Gastrocnemius medialis (tissue), 4 donors: Measurements from ENCODE around the gene OXNAD1. TPM values are rescaled to one million over a fixed set of nuclear protein-coding genes. Genes with fewer than 3 reads are reported as not detected.

Experiments used
- ATAC-seq, 2 donors: fragments of 150-250 bp; one replicate each; pipeline ENCODE4 v1.9.1; 2016
- DNase-seq, 2 donors: peaks; one replicate each; pipeline ENCODE4 v3.0.0-alpha.2; 2019
- H3K27ac ChIP-seq, 4 donors: fragments of 200-600 bp; sonication (generic); 1 replicate in 1 of 4; 2 replicates in 3 of 4; pipeline ENCODE4 v1.5.1; 2016 to 2018; ENCODE audit warnings: mild to moderate bottlenecking in 2 of 4, moderate library complexity in 1 of 4
- H3K27me3 ChIP-seq, 3 donors: fragments of 200-600 bp; sonication (generic) in 2 of 3; 1 replicate in 1 of 3; 2 replicates in 2 of 3; pipeline versions ENCODE4 v1.5.1 to v1.6.0; 2016 to 2019; ENCODE audit warnings: mild to moderate bottlenecking in 1 of 3, moderate library complexity in 1 of 3
- H3K36me3 ChIP-seq, 2 donors: fragments of 200-600 bp; sonication (generic) in 1 of 2; one replicate each; pipeline ENCODE4 v1.5.1; 2017 to 2018
- H3K4me1 ChIP-seq, 2 donors: fragments of 200-600 bp; sonication (generic) in 1 of 2; one replicate each; pipeline ENCODE4 v1.5.1; 2016 to 2017; ENCODE audit warnings: mild to moderate bottlenecking in 2 of 2
- H3K4me3 ChIP-seq, 4 donors: fragments of 200-600 bp; sonication (generic) in 3 of 4; 1 replicate in 1 of 4; 2 replicates in 3 of 4; pipeline ENCODE4 v1.5.1; 2016 to 2019; ENCODE audit warnings: mild to moderate bottlenecking in 2 of 4
- H3K9me3 ChIP-seq, 3 donors: fragments of 200-600 bp; sonication (generic) in 2 of 3; 1 replicate in 1 of 3; 2 replicates in 2 of 3; pipeline ENCODE4 v1.5.1; 2016 to 2019
- CTCF ChIP-seq, 5 experiments: fragments of 450-650 bp in 3 of 5; fragments of 200-600 bp in 2 of 5; sonication (generic) in 2 of 5; IDR thresholded peaks in 4 of 5; conservative IDR thresholded peaks in 1 of 5; 1 replicate in 4 of 5; 2 replicates in 1 of 5; pipeline ENCODE4 v1.5.1; 2016 to 2019; ENCODE audit warnings: antibody characterized with exemption in 5 of 5, mild to moderate bottlenecking in 3 of 5, moderate library complexity in 3 of 5
- POLR2A ChIP-seq, 2 donors: fragments of 450-650 bp; IDR thresholded peaks; one replicate each; pipeline ENCODE4 v1.6.1; 2017; ENCODE audit warnings: antibody characterized with exemption in 2 of 2, mild to moderate bottlenecking in 2 of 2, moderate library complexity in 2 of 2
- in situ Hi-C, 4 donors: fragments of 200-750 bp; cut with MboI; loops; one replicate each; pipeline versions ENCODE4 v1.15.0 to v1.8.0; 2017; ENCODE audit warnings: low sequenced_read_pairs in 4 of 4
- intact Hi-C: fragments of 100-400 bp; cut with DNase I; formaldehyde crosslinking; loops from one replicate; pipeline ENCODE4 v1.15.1; 2023; ENCODE audit warnings: low total_unique reads
- total RNA-seq, 4 donors: library from RNA; depleted of rRNA; stranded (reverse); fragments of >200 nt; gene quantifications; one replicate each; pipeline versions ENCODE4 v1.1.0 to v1.2.3, GENCODE V29; 2016

The OXNAD1 gene
- total RNA-seq, 4 donors from 2014 or later: 12.3 to 28.6 (median 17.1) TPM

DNA sequence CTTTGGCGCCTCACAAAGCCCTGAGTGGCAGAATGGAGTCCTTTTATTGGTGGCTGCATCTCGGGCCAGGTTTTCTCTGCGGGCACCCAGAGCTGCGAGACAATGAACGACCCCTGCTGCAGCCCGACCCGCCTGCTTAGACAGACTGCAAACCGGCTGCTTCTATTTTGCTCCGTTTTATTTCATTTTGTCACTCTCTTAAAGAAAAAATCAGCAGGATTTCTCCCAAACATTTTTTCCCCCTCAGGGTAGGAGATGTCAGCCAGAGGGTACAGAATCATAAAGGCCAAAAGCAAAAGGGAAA, 64.8 kb downstream of the OXNAD1 start:
- intact Hi-C loops: no loop called here
- Histone ChIP-seq H3K4me3 (no peak overlapping the region), H3K36me3 (peaks cover 0 to 12% of the 10 kb centered on the region in 2 donors), H3K9me3 (no peaks in the 10 kb centered on the region), H3K4me1 (peaks cover 0 to 8% of the 10 kb centered on the region in 2 donors), H3K27ac (no peak overlapping the region), H3K27me3 (no peaks in the 10 kb centered on the region)
- ATAC-seq: no peak
- DNase-seq: no peak
- in situ Hi-C loops: no loop called here
- TF ChIP-seq CTCF (IDR thresholded peaks at IDR 0.05 in 4 of 5, conservative IDR thresholded peaks at IDR 0.05 in 1 of 5): no peak
- no peak for TF ChIP-seq POLR2A (IDR thresholded peaks at IDR 0.05)

- TF ChIP-seq POLR2A (IDR thresholded peaks at IDR 0.05) (no peak), CTCF (IDR thresholded peaks at IDR 0.05 in 4 of 5, conservative IDR thresholded peaks at IDR 0.05 in 1 of 5) (no peak)
- no peak for DNase-seq
- ATAC-seq: no peak
- Histone ChIP-seq H3K4me1 (peaks cover 0 to 8% of the 10 kb centered on the region in 2 donors), H3K27ac (no peak overlapping the region), H3K27me3 (no peaks in the 10 kb centered on the region), H3K9me3 (no peaks in the 10 kb centered on the region), H3K4me3 (no peak overlapping the region), H3K36me3 (peaks cover 0 to 12% of the 10 kb centered on the region in 2 donors)
- in situ Hi-C loops (no loop called here), intact Hi-C loops (no loop called here)
Measured at GRCh38 chr3:16330351-16330750, 65.3 kb downstream of the OXNAD1 start.

- peaks cover 0 to 10% of the 10 kb centered on the region in 2 donors for H3K36me3 ChIP-seq
- peaks cover 0 to 8% of the 10 kb centered on the region in 2 donors for H3K4me1 ChIP-seq
- no peak overlapping the region for H3K27ac ChIP-seq
- TF ChIP-seq CTCF (IDR thresholded peaks at IDR 0.05 in 4 of 5, conservative IDR thresholded peaks at IDR 0.05 in 1 of 5) (no peak), POLR2A (IDR thresholded peaks at IDR 0.05) (no peak)
- H3K4me3 ChIP-seq: no peak overlapping the region
- intact Hi-C loops: no loop called here
- DNase-seq (no peak), ATAC-seq (no peak)
- in situ Hi-C loops: no loop called here
- no peaks in the 10 kb centered on the region for H3K27me3 ChIP-seq
- H3K9me3 ChIP-seq: no peaks in the 10 kb centered on the region
Measured at GRCh38 chr3:16331319-16331883, 66.4 kb downstream of the OXNAD1 start.

GRCh38 chr3:16332904-16333426, 68.0 kb downstream of the OXNAD1 start:
- H3K36me3 ChIP-seq: peaks cover 0 to 6% of the 10 kb centered on the region in 2 donors
- TF ChIP-seq POLR2A (IDR thresholded peaks at IDR 0.05) (no peak), CTCF (IDR thresholded peaks at IDR 0.05 in 4 of 5, conservative IDR thresholded peaks at IDR 0.05 in 1 of 5) (no peak)
- H3K9me3 ChIP-seq: no peaks in the 10 kb centered on the region
- H3K4me3 ChIP-seq: no peak overlapping the region
- ATAC-seq (no peak), DNase-seq (no peak)
- intact Hi-C loops: no loop called here
- no peaks in the 10 kb centered on the region for H3K27me3 ChIP-seq
- peaks cover 0 to 10% of the 10 kb centered on the region in 2 donors for H3K4me1 ChIP-seq
- in situ Hi-C loops: no loop called here
- no peak overlapping the region for H3K27ac ChIP-seq

- in situ Hi-C loops (no loop called here), intact Hi-C loops (no loop called here)
- no peak overlapping the region for H3K4me3 ChIP-seq
- peaks cover 0 to 6% of the 10 kb centered on the region in 2 donors for H3K36me3 ChIP-seq
- ATAC-seq (no peak), DNase-seq (no peak)
- H3K4me1 ChIP-seq: peaks cover 0 to 12% of the 10 kb centered on the region in 2 donors
- H3K27me3 ChIP-seq: no peaks in the 10 kb centered on the region
- no peaks in the 10 kb centered on the region for H3K9me3 ChIP-seq
- no peak for TF ChIP-seq POLR2A (IDR thresholded peaks at IDR 0.05)
- no peak for TF ChIP-seq CTCF (IDR thresholded peaks at IDR 0.05 in 4 of 5, conservative IDR thresholded peaks at IDR 0.05 in 1 of 5)
- H3K27ac ChIP-seq: no peak overlapping the region
Measured at GRCh38 chr3:16334909-16335308, 69.9 kb downstream of the OXNAD1 start.
